PFSK-1 (cell line): ENCODE data around the gene COX7A2.

ENCODE experiments used
- FOXP2 ChIP-seq: optimal IDR thresholded peaks from 2 replicates; pipeline ENCODE3; 2011; ENCODE audit warnings: borderline replicate concordance, control low read depth, inconsistent platforms; ENCODE audit not compliant: insufficient read depth; ENCODE audit errors: extremely low read length, extremely low read depth
- POLR2AphosphoS5 ChIP-seq: IDR thresholded peaks from 2 replicates; pipeline ENCODE4 v1.6.1; 2012; ENCODE audit warnings: low read depth, mild to moderate bottlenecking, control low read depth, low read length, moderate library complexity
- REST ChIP-seq, 2 experiments: IDR thresholded peaks; 2 replicates each; pipeline versions ENCODE4 v1.6.1 to v1.8.0; 2011 to 2012; ENCODE audit warnings: low read depth in 2 of 2, low read length in 2 of 2, control low read depth in 1 of 2, inconsistent platforms in 1 of 2, mild to moderate bottlenecking in 1 of 2, moderate library complexity in 1 of 2; ENCODE audit not compliant: insufficient read depth in 1 of 2
- SIN3A ChIP-seq: IDR thresholded peaks from 2 replicates; pipeline ENCODE4 v1.6.1; 2012; ENCODE audit warnings: mild to moderate bottlenecking, low read length, moderate library complexity, borderline replicate concordance; ENCODE audit not compliant: insufficient read depth
- TAF1 ChIP-seq: IDR thresholded peaks from 2 replicates; pipeline ENCODE4 v1.6.1; 2012; ENCODE audit warnings: low read length, control low read depth, borderline replicate concordance; ENCODE audit not compliant: insufficient read depth

The COX7A2 gene

GRCh38 chr6:75188221-75188925 is 55.2 kb downstream of the COX7A2 start:
- TF ChIP-seq TAF1 (no peak), SIN3A (no peak), FOXP2 (no peak), REST (IDR thresholded peaks at IDR 0.05; ENCODE audit: insufficient read depth in 1 of 2, low read depth in 2 of 2, low read length in 2 of 2) (no peak), POLR2AphosphoS5 (no peak)
